Gastroesophageal sphincter (tissue), 3 donors: Measurements from ENCODE around the gene CDKAL1.

Experiments used
- POLR2A ChIP-seq, 2 donors: fragments of 450-650 bp; IDR thresholded peaks; one replicate each; pipeline ENCODE4 v1.6.1; 2017; ENCODE audit warnings: antibody characterized with exemption in 2 of 2, mild to moderate bottlenecking in 2 of 2, moderate library complexity in 1 of 2
- TF ChIP-seq, protein P1 (sequence below), 4 experiments: fragments of 200-600 bp in 2 of 4; fragments of 450-650 bp in 2 of 4; sonication (generic) in 1 of 4; IDR thresholded peaks; one replicate each; pipeline ENCODE4 v1.5.1; 2017 to 2019; ENCODE audit warnings: antibody characterized with exemption in 4 of 4, mild to moderate bottlenecking in 2 of 4, moderate library complexity in 2 of 4

DNA sequence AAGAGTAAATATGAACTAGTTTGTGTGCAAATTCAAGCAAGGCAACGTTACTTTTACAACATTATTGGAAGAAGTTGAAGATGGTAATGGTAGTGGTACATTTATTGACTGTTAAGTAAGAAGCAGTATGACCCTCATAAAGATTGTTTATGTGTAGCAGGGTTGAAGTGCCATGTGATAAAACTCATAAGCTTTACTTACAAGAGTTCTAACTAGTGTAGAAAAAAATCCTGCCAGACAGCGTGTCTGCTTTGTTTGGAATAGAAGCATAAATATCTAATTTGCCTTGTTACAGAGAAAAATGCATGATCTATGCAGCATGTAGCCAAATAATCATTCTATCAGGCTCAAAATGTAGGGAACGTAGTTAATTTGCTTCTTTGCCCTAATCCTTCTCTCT is 608.5 kb downstream of the CDKAL1 start:
- TF ChIP-seq, protein P1, sequence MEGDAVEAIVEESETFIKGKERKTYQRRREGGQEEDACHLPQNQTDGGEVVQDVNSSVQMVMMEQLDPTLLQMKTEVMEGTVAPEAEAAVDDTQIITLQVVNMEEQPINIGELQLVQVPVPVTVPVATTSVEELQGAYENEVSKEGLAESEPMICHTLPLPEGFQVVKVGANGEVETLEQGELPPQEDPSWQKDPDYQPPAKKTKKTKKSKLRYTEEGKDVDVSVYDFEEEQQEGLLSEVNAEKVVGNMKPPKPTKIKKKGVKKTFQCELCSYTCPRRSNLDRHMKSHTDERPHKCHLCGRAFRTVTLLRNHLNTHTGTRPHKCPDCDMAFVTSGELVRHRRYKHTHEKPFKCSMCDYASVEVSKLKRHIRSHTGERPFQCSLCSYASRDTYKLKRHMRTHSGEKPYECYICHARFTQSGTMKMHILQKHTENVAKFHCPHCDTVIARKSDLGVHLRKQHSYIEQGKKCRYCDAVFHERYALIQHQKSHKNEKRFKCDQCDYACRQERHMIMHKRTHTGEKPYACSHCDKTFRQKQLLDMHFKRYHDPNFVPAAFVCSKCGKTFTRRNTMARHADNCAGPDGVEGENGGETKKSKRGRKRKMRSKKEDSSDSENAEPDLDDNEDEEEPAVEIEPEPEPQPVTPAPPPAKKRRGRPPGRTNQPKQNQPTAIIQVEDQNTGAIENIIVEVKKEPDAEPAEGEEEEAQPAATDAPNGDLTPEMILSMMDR (IDR thresholded peaks at IDR 0.05), result no peak
- no peak for TF ChIP-seq POLR2A (IDR thresholded peaks at IDR 0.05)
